PC-9 (cell line): ENCODE measurements around the gene L1CAM. TPM values are rescaled to one million over a fixed set of nuclear protein-coding genes. Genes with fewer than 3 reads are reported as not detected.

Experiments
- BruUV-seq: library from RNA; stranded (reverse); fragments of 400-500 nt; replicated peaks from 2 replicates; lab custom pipeline; 2021; lab: Mats Ljungman, UMichigan
- CTCF ChIA-PET: fragments of 300-600 bp; sonication (Branson Sonifier 250); formaldehyde crosslinking; loops from one replicate; lab custom pipeline; 2022; ENCODE audit warnings: antibody characterized with exemption; lab: Charles Lee
- POLR2A ChIA-PET: fragments of 300-600 bp; sonication (Branson Sonifier 250); formaldehyde crosslinking; loops from one replicate; lab custom pipeline; 2022; ENCODE audit warnings: antibody characterized with exemption; ENCODE audit not compliant: unreplicated experiment; lab: Charles Lee
- DNase-seq, 2 experiments: peaks; one replicate each; pipeline versions ENCODE4 v3.0.0 to v3.0.0-alpha.2; 2015 to 2022; ENCODE audit warnings: mixed read lengths in 1 of 2
- H2AFZ ChIP-seq: fragments of 200-600 bp; sonication (generic); 2 replicates; pipeline ENCODE4 v1.8.1; 2017; ENCODE audit warnings: antibody characterized with exemption
- H3F3A ChIP-seq: fragments of 200-600 bp; sonication (generic); 2 replicates; pipeline ENCODE4 v1.8.1; 2017; ENCODE audit warnings: antibody characterized with exemption, mild to moderate bottlenecking, low read depth; ENCODE audit not compliant: insufficient read depth
- H3K27ac ChIP-seq: fragments of 200-600 bp; sonication (generic); 2 replicates; pipeline ENCODE4 v1.6.1; 2016; ENCODE audit warnings: mixed run types
- H3K27me3 ChIP-seq: fragments of 200-600 bp; sonication (generic); 2 replicates; pipeline ENCODE4 v1.6.1; 2016; ENCODE audit warnings: low read depth, mixed run types; ENCODE audit not compliant: insufficient read depth
- H3K36me3 ChIP-seq: fragments of 200-600 bp; sonication (generic); 2 replicates; pipeline ENCODE4 v1.6.1; 2016; ENCODE audit warnings: low read depth, mixed run types
- H3K4me1 ChIP-seq: fragments of 200-600 bp; sonication (generic); replicated peaks from 2 replicates; pipeline ENCODE4 v1.6.1; 2016; ENCODE audit warnings: mixed run types; ENCODE audit not compliant: insufficient read depth
- H3K4me2 ChIP-seq: fragments of 200-600 bp; sonication (generic); 2 replicates; pipeline ENCODE4 v1.6.1; 2017; ENCODE audit warnings: mixed run types
- H3K4me3 ChIP-seq: fragments of 200-600 bp; sonication (generic); 2 replicates; pipeline ENCODE4 v1.6.1; 2016; ENCODE audit warnings: mixed run types
- H3K79me2 ChIP-seq: fragments of 200-600 bp; sonication (generic); 2 replicates; pipeline ENCODE4 v1.6.1; 2017; ENCODE audit warnings: low read depth, mixed run types
- H3K9me2 ChIP-seq: fragments of 200-600 bp; sonication (generic); 2 replicates; pipeline ENCODE4 v1.8.1; 2017; ENCODE audit warnings: mild to moderate bottlenecking; ENCODE audit not compliant: insufficient read depth
- H3K9me3 ChIP-seq: fragments of 200-600 bp; sonication (generic); 2 replicates; pipeline ENCODE4 v1.8.1; 2016; ENCODE audit warnings: low read depth; ENCODE audit not compliant: insufficient read depth
- H4K20me1 ChIP-seq: fragments of 200-600 bp; sonication (generic); 2 replicates; pipeline ENCODE4 v1.8.1; 2017; ENCODE audit not compliant: insufficient read depth
- EZH2 ChIP-seq: fragments of 200-600 bp; sonication (generic); IDR thresholded peaks from 2 replicates; pipeline ENCODE4 v1.8.0; 2017; ENCODE audit warnings: antibody characterized with exemption, low read depth
- intact Hi-C: fragments of 100-400 bp; cut with micrococcal nuclease; formaldehyde crosslinking; loops from one replicate; pipeline ENCODE4 v1.10.0; 2022; ENCODE audit not compliant: unreplicated experiment
- total RNA-seq: library from RNA; stranded (reverse); gene quantifications from 2 replicates; pipeline ENCODE4 v1.2.3, GENCODE V29; 2021

Gene L1CAM
- total RNA-seq, 1 experiment from 2014 or later: 68.8 TPM

DNA sequence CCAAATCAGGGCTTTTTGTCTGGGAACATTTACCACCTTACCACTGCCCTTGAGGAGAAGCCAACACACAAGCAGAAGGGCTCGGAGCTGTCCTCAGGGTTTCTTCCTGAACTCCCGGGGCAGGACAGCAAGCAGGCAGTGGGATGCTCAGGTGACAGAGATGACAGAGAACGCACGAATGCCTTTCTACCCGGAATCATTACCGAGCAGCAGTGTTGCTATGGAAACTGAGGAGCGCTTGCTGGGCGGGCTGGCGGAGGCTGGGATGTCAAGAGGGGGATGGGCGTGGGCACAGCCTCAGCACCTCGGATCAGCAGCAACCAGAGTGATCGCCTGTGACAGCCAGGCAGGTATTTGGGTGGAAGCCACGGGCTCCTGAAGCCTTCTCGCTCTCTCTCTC is 73.8 kb downstream of the L1CAM start:
- no peak overlapping the region for H3K4me2 ChIP-seq
- H3K4me1 ChIP-seq: no peaks in the 10 kb centered on the region
- no peaks in the 10 kb centered on the region for H3K36me3 ChIP-seq
- ChIA-PET POLR2A (no interaction called here), CTCF (no interaction called here)
- intact Hi-C loops: no loop called here
- no peaks in the 10 kb centered on the region for H3F3A ChIP-seq
- no peak for TF ChIP-seq EZH2
- H4K20me1 ChIP-seq: no peaks in the 10 kb centered on the region
- peaks cover 62% of the 10 kb centered on the region for H3K27me3 ChIP-seq
- no peaks in the 10 kb centered on the region for H3K9me2 ChIP-seq
- no peaks in the 10 kb centered on the region for H3K9me3 ChIP-seq
- no peaks in the 10 kb centered on the region for H3K79me2 ChIP-seq
- no peak for DNase-seq
- no peak overlapping the region for H2AFZ ChIP-seq
- BruUV-seq: no TSS peak
- no peak overlapping the region for H3K4me3 ChIP-seq
- H3K27ac ChIP-seq: no peak overlapping the region

Other genes with a start within 250 kb of the L1CAM start
- 1.3 and 1.8 TPM in 2 replicates for gene DUSP9, start 239.0 kb downstream of the L1CAM start, total RNA-seq
- 1.0 and 4.4 TPM in 2 replicates for gene PNCK, start 212.4 kb downstream of the L1CAM start, total RNA-seq
- gene SLC6A8, start 198.2 kb downstream of the L1CAM start, total RNA-seq: 37.6 and 40.5 TPM in 2 replicates
- gene BCAP31, start 161.8 kb downstream of the L1CAM start, total RNA-seq: 522 and 541 TPM in 2 replicates
- 40.0 and 44.9 TPM in 2 replicates for gene ABCD1, start 161.3 kb downstream of the L1CAM start, total RNA-seq
- gene PLXNB3, start 121.9 kb downstream of the L1CAM start, total RNA-seq: 39.4 and 41.4 TPM in 2 replicates
- gene SRPK3, start 105.1 kb downstream of the L1CAM start, total RNA-seq: 0.40 and 0.46 TPM in 2 replicates
- 47.7 and 63.4 TPM in 2 replicates for gene IDH3G, start 91.8 kb downstream of the L1CAM start, total RNA-seq
- gene SSR4, start 91.5 kb downstream of the L1CAM start, total RNA-seq: 223 and 310 TPM in 2 replicates
- gene PDZD4, start 55.6 kb downstream of the L1CAM start, total RNA-seq: 0.17 and 0.25 TPM in 2 replicates
- gene AVPR2, start 18.5 kb upstream of the L1CAM start, total RNA-seq: 3.2 and 3.8 TPM in 2 replicates
- gene ARHGAP4, start 40.1 kb upstream of the L1CAM start, total RNA-seq: 47.0 and 86.0 TPM in 2 replicates
- 181 and 189 TPM in 2 replicates for gene NAA10, start 48.9 kb upstream of the L1CAM start, total RNA-seq
- gene RENBP, start 58.5 kb upstream of the L1CAM start, total RNA-seq: 6.8 and 6.9 TPM in 2 replicates
- 67.1 and 79.9 TPM in 2 replicates for gene HCFC1, start 85.6 kb upstream of the L1CAM start, total RNA-seq
- 20.1 and 30.8 TPM in 2 replicates for gene TMEM187, start 86.6 kb upstream of the L1CAM start, total RNA-seq
- 317 and 364 TPM in 2 replicates for gene IRAK1, start 133.7 kb upstream of the L1CAM start, total RNA-seq
- 85.6 and 90.1 TPM in 2 replicates for gene MECP2, start 211.5 kb upstream of the L1CAM start, total RNA-seq